A673 (cell line): ENCODE measurements around the gene GAREM1.

Experiments used
- EZH2 ChIP-seq: fragments of 200-600 bp; sonication (generic); IDR thresholded peaks from 2 replicates; pipeline ENCODE4 v1.6.1; 2017; ENCODE audit warnings: borderline replicate concordance, low read depth, mild to moderate bottlenecking, mixed read lengths, antibody characterized with exemption, low read length; ENCODE audit not compliant: poor library complexity, severe bottlenecking
- TF ChIP-seq, protein P1 (sequence below): fragments of 300-800, 200-600 bp; sonication (generic); conservative IDR thresholded peaks from 2 replicates; pipeline ENCODE4 v1.5.1; 2017; ENCODE audit warnings: low read depth, mild to moderate bottlenecking, antibody characterized with exemption, low read length, moderate library complexity, mixed read lengths

DNA sequence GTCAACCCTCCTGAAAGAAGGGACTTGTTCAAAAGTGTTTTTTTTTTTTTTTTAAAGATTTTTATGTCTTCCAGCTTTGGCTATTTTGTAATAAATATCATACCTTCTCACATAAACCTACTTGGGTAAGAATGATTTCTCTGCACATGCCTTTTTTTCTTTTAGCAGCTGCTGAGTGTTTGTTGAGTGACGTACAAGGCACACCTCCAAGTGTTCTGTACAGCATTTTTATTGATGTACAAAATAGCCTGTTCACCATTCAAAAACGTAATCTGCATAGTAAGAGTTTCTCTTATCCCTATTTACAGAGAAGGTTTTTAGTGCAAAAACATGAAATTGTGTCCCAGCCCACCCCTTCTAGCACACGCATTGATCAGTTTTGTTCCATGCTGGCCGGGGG, 203.2 kb downstream of the GAREM1 start:
- no peak for TF ChIP-seq EZH2
- TF ChIP-seq, protein P1, sequence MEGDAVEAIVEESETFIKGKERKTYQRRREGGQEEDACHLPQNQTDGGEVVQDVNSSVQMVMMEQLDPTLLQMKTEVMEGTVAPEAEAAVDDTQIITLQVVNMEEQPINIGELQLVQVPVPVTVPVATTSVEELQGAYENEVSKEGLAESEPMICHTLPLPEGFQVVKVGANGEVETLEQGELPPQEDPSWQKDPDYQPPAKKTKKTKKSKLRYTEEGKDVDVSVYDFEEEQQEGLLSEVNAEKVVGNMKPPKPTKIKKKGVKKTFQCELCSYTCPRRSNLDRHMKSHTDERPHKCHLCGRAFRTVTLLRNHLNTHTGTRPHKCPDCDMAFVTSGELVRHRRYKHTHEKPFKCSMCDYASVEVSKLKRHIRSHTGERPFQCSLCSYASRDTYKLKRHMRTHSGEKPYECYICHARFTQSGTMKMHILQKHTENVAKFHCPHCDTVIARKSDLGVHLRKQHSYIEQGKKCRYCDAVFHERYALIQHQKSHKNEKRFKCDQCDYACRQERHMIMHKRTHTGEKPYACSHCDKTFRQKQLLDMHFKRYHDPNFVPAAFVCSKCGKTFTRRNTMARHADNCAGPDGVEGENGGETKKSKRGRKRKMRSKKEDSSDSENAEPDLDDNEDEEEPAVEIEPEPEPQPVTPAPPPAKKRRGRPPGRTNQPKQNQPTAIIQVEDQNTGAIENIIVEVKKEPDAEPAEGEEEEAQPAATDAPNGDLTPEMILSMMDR, result no peak
